GM19467 (cell line): ENCODE results near the gene ZNF385B.

ENCODE experiments used
- ATAC-seq: cut with Tn5 transposase; IDR thresholded peaks from one replicate; pipeline ENCODE4 v1.9.1; 2021; ENCODE audit warnings: mild to moderate bottlenecking, moderate library complexity; ENCODE audit not compliant: unreplicated experiment

ZNF385B gene

GRCh38 chr2:179594268-179595112 lies 266.9 kb downstream of the ZNF385B start:
- no peak for ATAC-seq

- ATAC-seq: no peak
These were observed 268.1 kb downstream of the ZNF385B start for GRCh38 chr2:179593323-179593722.

GRCh38 chr2:179592167-179592936 lies 269.1 kb downstream of the ZNF385B start:
- no peak for ATAC-seq

DNA sequence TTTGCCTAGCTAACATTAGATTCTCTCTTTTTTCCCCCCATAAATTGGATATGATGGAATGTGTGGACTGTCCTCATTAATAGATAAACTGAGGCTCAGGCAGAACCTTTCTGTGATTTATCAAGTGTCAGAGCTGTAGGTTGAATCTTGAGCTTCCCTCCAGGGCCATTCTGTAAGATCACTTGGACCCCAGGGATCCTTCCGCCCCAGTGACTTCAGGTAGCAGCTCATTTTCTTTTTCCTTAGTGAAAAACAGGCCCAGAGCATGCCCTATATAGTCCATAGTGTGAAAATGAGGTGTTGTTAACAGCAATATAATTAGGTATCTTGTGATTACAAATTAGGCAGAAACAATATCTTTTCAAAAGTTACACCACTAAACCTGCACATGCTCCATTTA lies 269.7 kb downstream of the ZNF385B start:
- ATAC-seq: no peak

- ATAC-seq: no peak
These were observed 272.8 kb downstream of the ZNF385B start for GRCh38 chr2:179588486-179589145.

DNA sequence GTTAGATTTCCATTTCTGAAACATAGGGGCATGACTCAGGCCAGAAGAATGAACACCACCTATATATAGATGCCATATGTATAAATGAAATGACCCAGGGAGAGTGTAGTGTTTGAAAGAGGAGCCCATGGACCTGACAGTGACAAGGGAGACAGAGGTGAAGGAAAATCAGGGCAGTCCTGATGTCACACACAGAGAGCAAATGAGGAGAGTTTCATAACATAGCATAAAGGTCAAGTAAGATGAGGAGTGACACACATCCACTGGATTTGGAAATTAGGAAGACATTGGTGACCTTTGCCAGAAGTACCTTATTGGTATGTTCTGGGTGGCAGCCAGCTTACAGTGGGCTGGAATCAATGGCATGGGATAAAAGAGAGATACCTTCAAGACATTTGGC lies 276.7 kb downstream of the ZNF385B start:
- ATAC-seq: no peak

GRCh38 chr2:179581605-179582004 lies 279.8 kb downstream of the ZNF385B start:
- no peak for ATAC-seq

DNA sequence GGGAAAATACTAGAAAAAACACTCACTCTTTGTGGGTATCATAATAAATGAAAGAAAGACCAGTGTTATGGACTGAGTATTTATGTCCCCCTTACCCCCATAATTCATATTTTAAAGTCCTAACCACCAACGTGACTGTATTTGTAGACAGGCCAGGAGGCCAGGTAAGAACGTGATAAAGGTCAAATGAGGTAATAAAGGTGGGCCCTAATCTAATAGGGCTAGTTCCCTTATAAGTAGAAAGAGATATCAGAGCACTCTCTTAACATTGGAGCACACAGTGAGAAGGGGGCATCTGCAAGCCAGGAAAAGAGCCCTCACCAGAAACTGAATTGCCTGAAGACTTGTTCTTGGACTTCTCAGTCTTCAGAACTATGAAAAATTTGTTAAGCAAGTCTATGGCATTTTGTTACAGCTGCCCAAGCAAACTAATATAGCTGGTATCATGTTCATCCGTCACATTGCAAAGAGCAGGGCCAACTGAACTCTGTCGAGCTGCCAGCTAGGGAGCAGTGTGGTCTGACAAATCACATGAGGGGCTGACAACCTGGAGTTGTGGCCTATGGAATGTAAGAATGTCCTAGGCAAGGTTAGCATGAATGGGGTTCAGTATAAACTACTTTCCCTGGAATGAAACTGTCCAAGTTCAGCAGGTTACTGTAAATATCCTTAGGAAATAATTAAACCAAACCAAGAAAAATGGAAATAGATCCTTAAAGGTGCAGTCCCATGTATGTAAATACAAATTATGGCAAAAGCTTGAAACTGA lies 280.9 kb downstream of the ZNF385B start:
- ATAC-seq: no peak

GRCh38 chr2:179579800-179580199 lies 281.6 kb downstream of the ZNF385B start:
- no peak for ATAC-seq

DNA sequence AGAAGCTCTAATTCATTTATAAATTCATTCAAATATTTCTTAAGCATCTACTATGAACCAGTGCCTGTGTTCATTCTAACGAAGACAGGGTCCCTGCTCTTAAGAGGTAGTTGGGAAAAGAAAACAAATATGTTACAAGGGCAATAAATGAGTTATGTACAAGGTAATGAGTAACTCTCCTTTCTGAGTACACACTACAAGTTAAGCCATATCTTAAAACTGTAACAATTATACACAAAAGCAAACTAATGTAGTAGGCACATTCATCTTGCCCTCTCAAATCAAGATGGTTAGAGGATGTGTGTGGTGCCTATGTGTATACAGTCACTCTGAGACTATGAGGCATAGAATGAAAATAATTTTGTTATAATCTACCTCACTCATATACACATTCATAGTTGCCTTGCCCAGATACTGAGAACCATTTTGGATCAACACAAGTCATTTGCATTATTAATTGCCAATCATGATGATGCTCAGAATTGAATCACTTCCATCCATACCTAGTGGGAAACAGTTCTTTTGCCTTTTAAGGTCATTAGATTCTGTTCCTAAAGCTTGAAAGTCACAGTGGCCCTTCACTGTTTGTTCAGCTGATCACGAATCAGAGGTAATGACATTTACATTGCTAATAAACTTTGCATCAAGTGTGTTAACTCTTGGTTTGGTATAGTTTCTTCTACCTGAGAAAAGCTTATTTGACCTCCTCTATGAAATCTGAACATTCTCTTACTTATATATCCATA lies 283.1 kb downstream of the ZNF385B start:
- no peak for ATAC-seq

GRCh38 chr2:179574061-179574519 lies 287.3 kb downstream of the ZNF385B start:
- no peak for ATAC-seq

GRCh38 chr2:179572544-179572943 lies 288.9 kb downstream of the ZNF385B start:
- ATAC-seq: no peak

DNA sequence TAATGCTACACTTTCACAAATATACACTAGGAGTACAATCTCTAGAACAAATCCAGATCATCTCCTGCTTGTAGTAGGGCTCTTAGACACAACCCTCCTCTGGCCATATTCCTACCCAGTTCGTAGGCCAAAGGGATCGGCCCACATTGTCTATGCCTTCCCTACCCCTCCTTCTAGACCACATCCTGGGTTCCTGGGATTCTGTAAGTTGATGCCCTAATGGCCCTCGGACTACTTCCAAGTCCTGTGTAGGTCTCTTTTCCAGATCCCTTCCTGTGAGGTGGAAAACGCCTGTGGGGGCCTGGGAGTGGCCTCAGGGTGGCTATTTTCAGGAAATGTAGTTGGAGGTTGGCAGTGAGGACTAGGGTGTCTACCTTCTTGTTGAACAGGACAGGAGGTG lies 289.7 kb downstream of the ZNF385B start:
- ATAC-seq: no peak

- no peak for ATAC-seq
These were observed 290.2 kb downstream of the ZNF385B start for GRCh38 chr2:179571252-179571651.

DNA sequence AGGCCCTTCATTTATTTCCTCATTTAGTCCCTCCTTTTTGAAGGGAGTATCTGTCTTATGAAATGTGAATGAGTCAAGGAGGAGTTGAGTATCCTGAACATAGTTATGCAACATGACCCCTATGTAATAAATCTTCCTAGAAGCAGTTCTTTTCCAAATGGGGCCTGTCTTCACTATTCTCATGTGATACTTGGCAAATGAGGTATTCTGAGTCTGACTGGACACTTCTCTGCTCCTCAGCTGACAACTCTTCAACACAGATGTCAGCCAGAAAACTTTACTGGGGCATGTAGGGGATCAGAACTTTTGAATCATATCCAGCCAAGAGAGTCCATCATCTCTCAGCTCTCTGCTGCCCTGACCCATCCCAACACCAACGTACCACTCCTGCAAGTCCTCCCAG lies 291.6 kb downstream of the ZNF385B start:
- ATAC-seq: no peak

DNA sequence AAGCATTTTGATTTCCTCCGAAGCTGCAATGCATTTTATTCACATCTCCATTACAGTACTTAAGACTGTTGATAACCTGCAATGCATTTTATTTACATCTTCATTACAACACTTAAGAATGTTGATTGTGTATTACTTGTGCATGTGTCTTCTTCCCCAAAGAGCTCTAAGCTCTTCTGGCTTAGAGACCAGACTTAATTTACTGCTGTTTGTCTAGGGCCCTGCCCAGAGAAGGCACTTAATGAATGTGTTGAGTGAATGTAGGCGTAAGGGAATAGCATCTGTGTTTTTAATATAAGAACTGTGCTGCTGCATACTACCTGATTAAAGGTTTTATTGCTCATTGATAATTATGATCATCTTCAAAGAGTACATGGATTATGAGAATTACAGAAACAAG lies 295.6 kb downstream of the ZNF385B start:
- ATAC-seq: no peak

DNA sequence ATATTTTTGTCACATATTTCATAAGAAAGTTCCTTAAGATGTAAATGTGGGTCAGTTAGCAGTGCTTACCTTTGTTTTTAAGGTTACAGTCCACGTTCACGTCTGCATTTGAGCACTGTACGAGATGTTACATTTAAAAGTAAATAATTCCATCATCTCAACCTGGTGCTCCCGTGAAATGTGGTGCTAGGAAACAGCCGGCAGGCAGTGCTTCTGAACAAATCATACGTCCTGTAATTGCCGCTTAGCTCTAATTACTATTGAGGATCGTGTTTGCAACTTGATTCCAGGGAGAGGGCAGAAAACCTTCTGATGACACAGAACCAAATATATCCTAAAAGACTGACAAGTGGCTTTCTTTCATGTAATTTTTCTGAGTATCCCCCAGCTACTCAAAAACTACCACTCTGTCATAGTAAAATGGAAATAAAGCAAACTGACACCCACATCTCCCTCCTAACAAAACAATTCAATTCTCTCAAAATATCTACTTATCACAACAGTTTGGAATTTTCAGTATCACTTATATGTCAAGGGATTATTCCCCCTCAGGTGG lies 299.0 kb downstream of the ZNF385B start:
- no peak for ATAC-seq

DNA sequence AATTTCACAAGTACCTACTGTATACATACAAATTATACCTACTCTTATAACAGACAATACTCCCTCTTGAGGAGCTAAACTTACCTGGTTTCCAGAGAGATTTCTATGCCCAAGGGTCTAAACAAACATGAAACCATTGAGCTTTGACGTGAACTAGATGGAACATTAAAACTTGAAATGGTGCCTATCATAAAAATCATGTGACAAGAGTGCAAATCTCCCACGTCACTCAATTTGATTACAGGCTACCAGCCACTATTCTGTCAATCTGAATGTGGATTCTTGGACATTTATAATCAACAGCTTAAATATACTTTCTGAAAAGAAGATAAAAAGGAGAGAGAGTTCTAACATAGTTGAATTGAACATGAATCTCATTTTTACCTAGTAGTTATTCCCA lies 299.7 kb downstream of the ZNF385B start:
- no peak for ATAC-seq

DNA sequence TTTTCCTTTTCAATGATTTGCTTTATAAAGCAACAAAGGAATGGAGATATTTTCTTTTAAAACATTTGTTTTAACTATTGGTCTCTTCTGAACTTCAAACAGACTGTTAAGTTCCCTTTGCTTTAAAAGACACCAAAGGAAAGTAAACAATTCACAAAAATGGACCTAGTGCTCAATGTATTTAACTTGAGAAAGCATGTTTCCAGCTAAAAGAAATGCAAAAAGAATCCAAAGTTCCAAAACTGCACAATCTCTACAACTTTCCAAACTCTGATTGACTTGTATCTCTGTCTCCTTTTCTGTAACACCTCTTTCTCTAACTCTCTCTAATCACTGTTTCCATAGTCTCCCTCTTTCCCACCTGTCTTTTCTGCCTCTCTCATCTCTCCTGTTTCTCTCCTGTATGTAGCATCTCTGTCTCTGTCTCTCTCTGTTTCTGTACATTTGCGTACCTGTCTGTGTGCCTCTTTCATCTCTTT lies 301.1 kb downstream of the ZNF385B start:
- no peak for ATAC-seq
